PC-3 (cell line): ENCODE results near the gene RAD9A.

Experiments used
- CTCF ChIP-seq: fragments of 300-600 bp; sonication (generic); conservative IDR thresholded peaks from 2 replicates; pipeline ENCODE4 v1.5.1; 2017; ENCODE audit warnings: antibody characterized with exemption, low read depth, mild to moderate bottlenecking, low read length
- EZH2 ChIP-seq: fragments of 300-600 bp; sonication (generic); IDR thresholded peaks from one replicate; pipeline ENCODE4 v1.6.1; 2017; ENCODE audit warnings: antibody characterized with exemption, mild to moderate bottlenecking, low read length; ENCODE audit not compliant: unreplicated experiment
- EZH2phosphoT487 ChIP-seq: fragments of 300-600 bp; sonication (generic); IDR thresholded peaks from 2 replicates; pipeline ENCODE4 v1.6.1; 2018; ENCODE audit warnings: mild to moderate bottlenecking, antibody characterized with exemption, low read length, borderline replicate concordance

- TF ChIP-seq CTCF (no peak), EZH2 (no peak), EZH2phosphoT487 (no peak)
Measured at GRCh38 chr11:67411785-67412152, 20.0 kb downstream of the RAD9A start.
